Germinal center (tissue), 1 donor: Measurements from ENCODE around the gene SMAD4.
"Not testable (repeated sequence)": the region's sequence is repeated elsewhere in the genome, so short reads cannot be mapped to it uniquely, and the experiment has no call there.

ENCODE experiments used
- DNase-seq: peaks from one replicate; pipeline ENCODE4 v3.0.0; 2012; ENCODE audit warnings: mixed read lengths, low spot score

SMAD4 gene

GRCh38 chr18:51070545-51070944 is 40.5 kb downstream of the SMAD4 start:
- no peak for DNase-seq

- DNase-seq, result no peak
Observed at GRCh38 chr18:51072586-51073313, 42.7 kb downstream of the SMAD4 start.

GRCh38 chr18:51074605-51075004 is 44.6 kb downstream of the SMAD4 start:
- peak; percentile 27 for DNase-seq

GRCh38 chr18:51076503-51076902 is 46.5 kb downstream of the SMAD4 start:
- no peak for DNase-seq

- no peak for DNase-seq
Observed at GRCh38 chr18:51077217-51077616, 47.2 kb downstream of the SMAD4 start.

GRCh38 chr18:51078026-51078425 is 48.0 kb downstream of the SMAD4 start:
- no peak for DNase-seq

- DNase-seq, result no peak
Observed at GRCh38 chr18:51082571-51083267, 52.7 kb downstream of the SMAD4 start.

GRCh38 chr18:51083398-51083797 is 53.4 kb downstream of the SMAD4 start:
- no peak for DNase-seq

- DNase-seq, result no peak
Observed at GRCh38 chr18:51088410-51088809, 58.4 kb downstream of the SMAD4 start.

GRCh38 chr18:51089691-51090090 is 59.7 kb downstream of the SMAD4 start:
- DNase-seq, result no peak

GRCh38 chr18:51091270-51091669 is 61.3 kb downstream of the SMAD4 start:
- DNase-seq, result no peak

GRCh38 chr18:51092117-51092516 is 62.1 kb downstream of the SMAD4 start:
- DNase-seq, result no peak

- DNase-seq, result not testable (repeated sequence)
Observed at GRCh38 chr18:51092967-51093366, 63.0 kb downstream of the SMAD4 start.

- DNase-seq, result no peak
Observed at GRCh38 chr18:51097021-51097822, 67.2 kb downstream of the SMAD4 start.

GRCh38 chr18:51098082-51098481 is 68.1 kb downstream of the SMAD4 start:
- DNase-seq, result no peak

- no peak for DNase-seq
Observed at GRCh38 chr18:51098513-51098912, 68.5 kb downstream of the SMAD4 start.

GRCh38 chr18:51100385-51101120 is 70.5 kb downstream of the SMAD4 start:
- DNase-seq, result no peak

GRCh38 chr18:51107082-51107481 is 77.1 kb downstream of the SMAD4 start:
- DNase-seq, result peak; percentile 23

- no peak for DNase-seq
Observed at GRCh38 chr18:51107598-51108305, 77.7 kb downstream of the SMAD4 start.

GRCh38 chr18:51108330-51108729 is 78.3 kb downstream of the SMAD4 start:
- no peak for DNase-seq

GRCh38 chr18:51110073-51110797 is 80.2 kb downstream of the SMAD4 start:
- peak; percentile 79 for DNase-seq
